HG03378 (cell line): ENCODE results near the gene FNIP2.
"Not testable (repeated sequence)": the region's sequence is repeated elsewhere in the genome, so short reads cannot be mapped to it uniquely, and the experiment has no call there.

Experiments
- ATAC-seq: cut with Tn5 transposase; IDR thresholded peaks from one replicate; pipeline ENCODE4 v1.9.1; 2021; ENCODE audit warnings: mild to moderate bottlenecking, moderate library complexity; ENCODE audit not compliant: unreplicated experiment

The FNIP2 gene

DNA sequence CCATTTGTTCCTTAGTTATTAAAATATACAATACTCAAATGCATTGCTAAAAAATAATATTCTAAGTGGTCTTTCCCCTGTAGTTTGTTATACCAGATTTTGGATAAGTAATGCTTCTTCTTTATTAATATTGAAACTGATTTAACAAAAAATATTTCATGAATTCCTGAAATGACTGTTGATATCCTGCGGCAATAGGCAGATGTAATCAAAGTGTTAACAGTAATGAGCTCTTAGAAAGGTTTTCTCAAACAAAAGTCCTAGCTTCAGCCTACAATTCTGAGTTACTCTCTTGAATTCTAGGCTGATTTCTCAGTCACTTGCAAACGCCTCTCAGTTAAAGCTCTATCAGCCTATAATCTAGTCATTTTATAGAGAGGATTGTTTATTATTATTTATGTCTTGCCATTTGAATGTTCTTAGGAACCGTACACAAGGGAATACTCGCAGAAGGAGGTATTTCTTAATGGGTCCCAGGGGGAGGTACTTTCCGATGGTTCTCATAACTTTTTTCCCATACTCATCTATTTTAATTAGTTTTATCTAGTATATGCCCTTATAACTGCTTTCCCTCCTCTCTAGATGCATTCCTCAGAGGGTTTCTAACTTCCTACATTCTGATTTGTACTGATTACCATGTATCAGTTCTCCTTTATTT, 96.8 kb downstream of the FNIP2 start:
- no peak for ATAC-seq

GRCh38 chr4:158869001-158869400, 100.2 kb downstream of the FNIP2 start:
- ATAC-seq, result no peak

DNA sequence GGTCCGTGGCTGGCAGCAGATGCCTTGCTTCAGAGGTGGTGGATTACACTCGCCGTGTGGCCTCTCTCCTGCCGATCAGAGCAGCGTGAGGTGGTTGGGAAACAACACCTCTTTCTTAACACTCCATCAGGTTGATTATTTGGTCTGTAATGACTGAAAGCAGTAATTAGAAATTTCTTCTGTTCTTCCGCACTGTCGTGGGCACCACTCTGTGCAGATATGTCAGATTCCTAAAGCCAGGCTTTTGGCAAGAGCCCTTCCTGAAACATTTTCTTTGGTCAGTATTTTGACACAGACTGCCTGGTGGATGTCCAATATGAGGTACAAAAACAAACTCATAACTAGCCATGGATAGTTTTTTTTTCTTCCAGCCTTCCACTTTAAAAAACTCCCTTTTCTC, 100.9 kb downstream of the FNIP2 start:
- ATAC-seq, result no peak

DNA sequence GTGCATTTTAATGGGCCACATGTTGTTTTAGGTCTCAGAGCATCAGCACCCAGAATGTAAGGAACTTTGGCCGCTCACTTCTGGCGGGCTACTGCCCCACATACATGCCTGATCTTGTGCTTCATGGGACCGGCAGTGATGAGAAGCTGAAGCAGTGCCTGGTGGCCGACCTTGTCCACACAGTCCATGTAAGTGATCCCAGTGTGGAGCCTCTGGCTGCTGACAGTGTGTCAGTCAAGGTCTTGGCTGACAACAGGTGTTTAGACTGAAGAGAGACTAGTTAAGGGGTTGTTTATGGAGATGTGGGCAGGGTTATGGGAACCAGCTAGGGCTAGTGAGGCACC, 101.4 kb downstream of the FNIP2 start:
- ATAC-seq, result no peak

- ATAC-seq, result no peak
These were observed 102.0 kb downstream of the FNIP2 start for GRCh38 chr4:158870626-158871334.

- ATAC-seq, result no peak
These were observed 102.5 kb downstream of the FNIP2 start for GRCh38 chr4:158871335-158871724.

- no peak for ATAC-seq
These were observed 105.1 kb downstream of the FNIP2 start for GRCh38 chr4:158873795-158874401.

DNA sequence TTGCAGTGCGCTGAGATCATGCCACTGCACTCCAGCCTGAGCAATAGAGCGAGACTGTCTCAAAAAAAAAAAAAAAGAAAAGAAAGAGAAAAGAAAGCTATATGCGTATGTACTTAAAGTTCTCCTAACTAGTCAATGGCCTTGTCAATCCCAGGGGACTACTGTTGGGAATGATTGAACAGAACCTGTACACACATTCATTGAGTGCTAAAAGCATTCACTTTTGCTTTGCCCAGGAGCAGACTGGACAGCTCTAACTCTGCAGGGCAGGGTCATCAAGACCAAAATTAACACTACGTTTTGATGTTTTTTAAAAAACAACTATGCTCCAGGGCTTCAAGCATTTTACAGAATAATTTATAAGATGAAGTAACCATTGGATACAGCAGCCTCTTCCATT, 106.2 kb downstream of the FNIP2 start:
- no peak for ATAC-seq

- ATAC-seq, result no peak
These were observed 106.6 kb downstream of the FNIP2 start for GRCh38 chr4:158875455-158875854.

DNA sequence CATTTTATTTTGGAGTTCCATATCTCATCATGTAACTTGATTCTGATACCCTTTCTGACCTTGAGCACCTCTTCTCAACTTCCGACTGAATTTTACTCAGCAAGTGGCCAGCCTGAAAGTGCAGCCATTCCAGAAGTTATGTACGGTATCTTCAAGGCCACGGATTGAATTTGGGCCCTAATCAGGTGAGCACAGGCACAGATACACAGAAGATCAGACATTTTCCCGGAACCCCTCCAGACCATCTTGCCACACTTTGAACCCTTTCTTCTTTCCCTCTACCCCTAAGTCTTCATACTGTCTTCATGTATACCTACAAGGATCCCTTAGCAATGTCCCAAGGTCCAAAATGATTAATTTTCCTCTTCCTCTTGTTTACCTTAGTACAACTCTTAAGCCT, 108.2 kb downstream of the FNIP2 start:
- ATAC-seq, result no peak

DNA sequence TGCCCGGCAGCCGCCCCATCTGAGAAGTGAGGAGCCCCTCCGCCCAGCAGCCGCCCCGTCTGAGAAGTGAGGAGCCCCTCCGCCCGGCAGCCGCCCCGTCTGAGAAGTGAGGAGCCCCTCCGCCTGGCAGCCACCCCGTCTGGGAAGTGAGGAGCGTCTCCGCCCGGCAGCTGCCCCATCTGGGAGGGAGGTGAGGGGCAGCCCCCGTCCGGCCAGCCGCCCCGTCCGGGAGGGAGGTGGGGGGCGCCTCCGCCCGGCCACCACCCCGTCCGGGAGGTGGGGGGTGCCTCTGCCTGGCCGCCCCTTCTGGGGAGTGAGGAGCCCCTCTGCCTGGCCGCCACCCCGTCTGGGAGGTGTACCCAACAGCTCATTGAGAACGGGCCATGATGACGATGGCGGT, 113.3 kb downstream of the FNIP2 start:
- ATAC-seq, result not testable (repeated sequence)

DNA sequence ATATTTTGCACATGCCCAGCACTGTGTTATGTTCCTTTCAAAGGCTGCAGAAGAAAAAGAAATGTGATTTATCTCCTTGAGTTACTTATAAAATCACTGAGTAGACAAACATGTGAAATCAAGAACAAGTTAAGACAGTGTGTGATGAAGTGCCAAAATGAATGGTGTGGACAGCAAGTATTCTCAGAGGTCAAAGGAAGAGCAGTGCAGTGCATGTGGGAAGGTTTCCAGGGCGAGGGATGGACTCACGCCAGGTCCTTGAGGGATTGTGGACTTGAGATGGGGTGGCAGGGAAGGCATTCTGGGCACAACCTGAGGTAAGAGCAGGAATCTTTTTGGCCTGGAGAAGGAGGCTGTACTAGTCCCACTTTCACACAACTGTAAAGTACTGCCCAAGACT, 115.5 kb downstream of the FNIP2 start:
- ATAC-seq, result no peak

- no peak for ATAC-seq
These were observed 116.7 kb downstream of the FNIP2 start for GRCh38 chr4:158885564-158885963.

DNA sequence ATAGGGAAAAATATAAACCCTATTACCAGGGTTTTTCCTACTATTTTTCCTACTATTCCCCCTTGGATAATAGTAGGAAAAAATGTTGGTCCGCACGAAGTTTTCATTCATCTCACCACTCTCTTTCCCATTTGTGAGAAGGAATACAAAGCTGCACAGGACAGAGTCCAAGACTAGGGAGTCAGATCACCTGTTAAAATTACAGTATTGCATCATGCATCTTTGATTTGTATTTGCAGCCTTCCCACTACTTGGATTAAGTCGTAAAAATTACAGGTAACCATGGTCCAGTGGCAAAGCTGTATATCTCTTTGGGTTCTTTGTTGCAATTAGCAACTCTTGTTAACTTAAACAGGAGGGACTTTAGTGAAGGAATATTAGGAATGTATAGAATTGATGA, 121.5 kb downstream of the FNIP2 start:
- no peak for ATAC-seq

- ATAC-seq, result no peak
These were observed 122.4 kb downstream of the FNIP2 start for GRCh38 chr4:158891256-158891655.

GRCh38 chr4:158894826-158895225, 126.0 kb downstream of the FNIP2 start:
- ATAC-seq, result no peak

DNA sequence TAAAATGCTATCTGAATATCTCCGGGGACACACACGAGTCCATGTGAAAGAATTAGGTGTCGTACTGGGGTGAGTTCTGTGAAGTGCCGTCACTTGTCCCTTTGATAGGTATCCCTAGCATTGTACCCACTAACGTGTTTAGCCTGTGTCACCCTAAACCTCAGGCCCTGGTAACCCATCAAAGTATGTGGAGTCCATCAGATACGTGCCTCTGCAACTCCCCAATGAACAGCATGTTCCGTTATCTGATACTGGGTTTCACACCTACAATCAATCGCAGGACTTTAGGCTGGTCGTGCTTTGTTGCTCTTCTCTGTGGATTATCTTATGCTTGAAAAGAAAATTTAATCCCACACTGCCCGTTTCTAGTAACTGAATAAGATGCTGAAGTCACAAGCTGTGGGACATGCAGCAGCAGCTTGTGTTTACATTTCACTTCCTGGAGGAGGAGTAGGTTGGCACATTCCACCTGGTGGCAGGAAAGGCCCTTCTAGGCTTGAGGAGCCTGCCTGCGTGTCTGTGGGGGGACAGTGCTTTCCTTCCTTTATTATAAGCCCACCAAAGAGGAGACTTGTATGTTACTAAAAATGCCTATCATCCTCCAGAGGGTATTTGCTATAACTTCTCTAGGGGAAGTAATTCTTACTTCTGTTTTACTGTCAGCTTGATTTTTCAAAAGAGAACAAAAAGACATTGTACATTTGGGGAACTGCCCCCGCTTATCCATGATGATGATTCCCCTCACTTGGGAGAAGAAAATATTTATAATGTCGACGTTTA, 127.2 kb downstream of the FNIP2 start:
- ATAC-seq, result no peak

DNA sequence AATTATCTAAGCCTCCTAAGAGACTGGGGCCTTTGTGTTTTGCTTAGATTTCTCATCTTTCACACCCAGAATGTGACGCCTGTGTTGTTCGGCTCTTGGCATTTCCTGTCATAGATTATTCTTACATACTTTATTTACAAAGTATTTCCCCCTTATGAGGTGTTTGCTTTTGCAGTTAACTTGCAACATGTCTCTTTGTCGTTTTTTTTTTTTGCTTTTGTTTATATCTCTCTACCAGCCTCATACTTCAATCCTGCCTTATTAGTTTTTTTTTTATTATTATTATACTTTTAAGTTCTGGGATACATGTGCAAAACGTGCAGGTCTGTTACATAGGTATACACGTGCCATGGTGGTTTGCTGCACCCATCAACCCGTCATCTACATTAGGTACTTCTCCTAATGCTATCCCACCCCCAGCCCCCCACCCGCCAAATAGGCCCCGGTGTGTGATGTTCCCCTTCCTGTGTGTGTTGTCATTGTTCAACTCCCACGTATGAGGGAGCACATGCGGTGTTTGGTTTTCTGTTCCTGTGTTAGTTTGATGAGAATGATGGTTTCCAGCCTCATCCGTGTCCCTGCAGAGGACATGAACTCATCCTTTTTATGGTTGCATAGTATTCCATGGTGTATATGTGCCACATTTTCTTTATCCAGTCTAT, 127.9 kb downstream of the FNIP2 start:
- ATAC-seq, result not testable (repeated sequence)

- ATAC-seq, result not testable (repeated sequence)
These were observed 131.6 kb downstream of the FNIP2 start for GRCh38 chr4:158900408-158900807.

DNA sequence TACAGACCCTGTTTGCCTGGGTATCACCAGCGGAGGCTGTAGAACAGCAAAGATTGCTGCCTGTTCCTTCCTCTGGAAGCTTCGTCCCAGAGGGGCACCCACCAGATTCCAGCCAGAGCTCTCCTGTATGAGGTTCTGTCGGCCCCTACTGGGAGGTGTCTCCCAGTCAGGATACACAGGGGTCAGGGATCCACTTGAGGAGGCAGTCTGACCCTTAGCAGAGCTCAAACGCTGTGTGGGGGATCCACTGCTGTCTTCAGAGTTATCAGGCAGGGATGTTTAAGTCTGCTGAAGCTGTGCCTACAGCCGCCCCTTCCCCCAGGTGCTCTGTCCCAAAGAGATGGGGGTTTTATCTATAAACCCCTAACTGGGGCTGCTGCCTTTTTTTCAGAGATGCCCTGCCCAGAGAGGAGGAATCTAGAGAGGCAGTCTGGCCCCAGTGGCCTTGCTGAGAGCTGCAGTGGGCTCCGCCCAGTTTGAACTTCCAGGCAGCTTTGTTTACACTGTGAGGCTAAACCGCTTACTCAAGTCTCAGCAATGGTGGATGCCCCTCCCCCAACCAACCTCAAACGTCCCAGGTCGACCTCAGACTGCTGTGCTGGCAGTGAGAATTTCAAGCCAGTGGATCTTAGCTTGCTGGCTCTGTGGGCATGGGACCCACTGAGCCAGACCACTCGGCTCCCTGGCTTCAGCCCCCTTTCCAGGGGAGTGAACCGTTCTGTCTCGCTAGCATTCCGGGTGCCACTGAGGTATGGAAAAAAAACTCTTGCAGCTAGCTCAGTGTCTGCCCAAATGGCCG, 133.7 kb downstream of the FNIP2 start:
- not testable (repeated sequence) for ATAC-seq
